Measurements from ENCODE around the gene NOB1. TPM values are rescaled to one million over a fixed set of nuclear protein-coding genes. Genes with fewer than 3 reads are reported as not detected.

The NOB1 gene
- total and polyA plus RNA-seq, 2 donors, result 23.2 to 32.3 TPM

Other genes starting within 250 kb of the NOB1 start
- 8.9 TPM for gene NFAT5, start 189.0 kb downstream of the NOB1 start, total RNA-seq
- 4.5 TPM for gene NFAT5, start 189.0 kb downstream of the NOB1 start, polyA plus RNA-seq
- 7.6 TPM for gene NQO1, start 28.4 kb downstream of the NOB1 start, total RNA-seq
- gene NQO1, start 28.4 kb downstream of the NOB1 start, polyA plus RNA-seq, result 10.3 TPM
- 13.5 TPM for gene WWP2, start 7.4 kb upstream of the NOB1 start, total RNA-seq
- 21.1 TPM for gene WWP2, start 7.4 kb upstream of the NOB1 start, polyA plus RNA-seq
- gene CLEC18A, start 196.4 kb upstream of the NOB1 start, total RNA-seq, result 0.19 TPM
- gene CLEC18A, start 196.4 kb upstream of the NOB1 start, polyA plus RNA-seq, result 1.9 TPM